Activated gamma-delta T cell (primary cell): Measurements from ENCODE around the gene CD22.

Source experiments
- DNase-seq: peaks from one replicate; lab custom pipeline; 2025; lab: John Stamatoyannopoulos, UW

The CD22 gene

DNA sequence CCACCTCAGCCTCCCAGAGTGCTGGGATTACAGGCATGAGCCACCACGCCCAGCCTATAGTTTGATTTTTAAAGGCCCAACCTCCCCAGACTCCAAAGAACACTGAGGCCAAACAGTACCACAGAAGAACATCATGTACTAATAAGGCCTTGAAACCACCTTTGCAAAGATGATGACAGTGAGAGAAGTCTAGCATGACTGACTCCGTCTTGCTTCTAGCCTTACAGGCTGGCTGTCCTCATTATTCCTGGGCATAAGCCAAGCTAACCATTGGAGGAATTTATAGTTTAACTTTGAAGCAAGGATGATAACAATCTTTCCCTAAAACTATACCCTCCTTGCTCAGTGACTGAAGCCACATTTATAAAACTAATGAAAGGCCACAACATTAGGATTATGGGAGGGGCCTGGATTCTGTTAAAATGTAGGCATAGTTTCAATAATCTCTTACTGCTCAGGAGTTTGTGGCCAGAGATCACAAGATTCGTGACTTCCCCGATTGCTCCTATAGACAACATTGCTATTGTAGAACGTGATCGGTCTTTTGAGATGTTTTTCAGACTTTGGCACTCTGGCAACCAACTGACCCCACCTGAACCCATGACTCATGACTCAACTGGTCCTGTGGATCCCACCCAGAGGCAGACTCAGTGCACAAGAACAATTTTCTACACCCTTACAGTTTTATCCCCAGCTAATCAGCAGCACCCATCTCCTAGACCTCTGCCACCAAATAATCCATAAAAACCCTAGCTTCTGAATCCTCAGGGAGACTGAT lies 59.5 kb downstream of the CD22 start:
- DNase-seq: no peak

- no peak for DNase-seq
Measured at GRCh38 chr19:35389192-35389861, 60.3 kb downstream of the CD22 start.

DNA sequence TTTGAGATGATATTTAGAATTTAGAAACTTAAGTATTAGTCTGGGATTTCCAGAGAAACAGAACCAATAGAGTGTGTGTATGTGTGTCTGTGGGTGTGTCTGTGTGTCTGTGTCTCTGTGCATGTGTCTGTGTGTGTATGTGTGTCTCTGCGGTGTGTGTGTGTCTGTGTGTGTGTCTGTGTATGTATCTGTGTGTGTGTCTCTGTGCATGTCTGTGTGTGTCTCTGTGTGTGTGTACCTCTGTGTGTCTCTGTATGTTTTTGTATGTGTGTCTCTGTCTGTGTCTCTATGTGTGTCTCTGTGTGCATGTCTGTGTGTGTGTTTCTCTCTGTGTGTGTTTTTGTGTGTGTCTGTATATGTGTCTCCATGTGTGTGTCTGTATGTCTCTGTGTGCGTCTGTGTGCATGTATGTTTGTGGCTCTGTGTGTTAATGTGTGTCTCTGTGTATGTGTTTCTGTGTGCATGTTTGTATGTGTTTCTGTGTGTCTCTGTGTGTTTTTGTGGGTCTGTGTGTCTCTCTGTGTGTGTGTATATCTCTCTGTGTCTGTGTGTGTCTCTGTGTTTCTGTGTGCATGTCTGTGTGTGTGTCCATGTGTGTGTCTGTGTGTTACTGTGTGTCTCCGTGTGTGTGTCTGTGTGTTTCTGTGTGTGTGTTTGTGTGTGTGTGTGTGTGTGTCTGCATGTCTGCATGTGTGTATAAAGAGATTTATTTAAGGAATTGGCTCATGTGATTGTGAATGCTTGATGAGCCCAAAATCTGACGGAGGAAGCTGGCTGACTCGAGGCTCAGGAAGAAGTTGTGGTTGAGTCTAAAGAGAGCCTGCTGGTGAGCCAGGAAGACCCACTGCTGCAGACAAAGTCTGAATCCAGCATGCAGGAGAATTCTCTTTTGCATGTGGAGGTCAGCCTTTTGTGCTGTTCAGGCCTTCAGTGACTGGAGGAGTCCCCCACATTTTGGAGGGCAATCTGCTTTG lies 64.0 kb downstream of the CD22 start:
- no peak for DNase-seq

GRCh38 chr19:35395382-35396199 lies 66.6 kb downstream of the CD22 start:
- no peak for DNase-seq

- DNase-seq: no peak
Measured at GRCh38 chr19:35396240-35396885, 67.4 kb downstream of the CD22 start.
